Measurements from ENCODE around the gene DNAH6. TPM values are rescaled to one million over a fixed set of nuclear protein-coding genes. Genes with fewer than 3 reads are reported as not detected.

The DNAH6 gene
- total RNA-seq, 1 donor from 2014 or later = 1.1 TPM

GRCh38 chr2:84527137-84528129 lies 11.1 kb downstream of the DNAH6 start:
- TF ChIP-seq CTCF (IDR thresholded peaks at IDR 0.05) = no peak
- DNase-seq (no peak), ATAC-seq (no peak)
- H3K4me1 ChIP-seq = no peaks in the 10 kb centered on the region
- intact Hi-C loops (cut with DNase I) = no loop called here
- H3K9me3 ChIP-seq = no peaks in the 10 kb centered on the region
- H3K4me3 ChIP-seq = no peak overlapping the region
- no peaks in the 10 kb centered on the region for H3K36me3 ChIP-seq
- no peak overlapping the region for H3K27ac ChIP-seq
- H3K27me3 ChIP-seq = no peaks in the 10 kb centered on the region

- no peak for DNase-seq
- TF ChIP-seq CTCF (IDR thresholded peaks at IDR 0.05) = no peak
- no peak overlapping the region for H3K4me3 ChIP-seq
- H3K9me3 ChIP-seq = no peaks in the 10 kb centered on the region
- H3K27ac ChIP-seq = no peak overlapping the region
- intact Hi-C loops (cut with DNase I) = no loop called here
- H3K27me3 ChIP-seq = no peaks in the 10 kb centered on the region
- no peaks in the 10 kb centered on the region for H3K36me3 ChIP-seq
- no peak for ATAC-seq
- no peaks in the 10 kb centered on the region for H3K4me1 ChIP-seq
These were observed 16.0 kb downstream of the DNAH6 start for GRCh38 chr2:84532291-84532690.

GRCh38 chr2:84534225-84534624 lies 17.9 kb downstream of the DNAH6 start:
- no peak overlapping the region for H3K27ac ChIP-seq
- intact Hi-C loops (cut with DNase I) = no loop called here
- H3K36me3 ChIP-seq = no peaks in the 10 kb centered on the region
- ATAC-seq = no peak
- H3K9me3 ChIP-seq = no peaks in the 10 kb centered on the region
- H3K27me3 ChIP-seq = no peaks in the 10 kb centered on the region
- no peak for TF ChIP-seq CTCF (IDR thresholded peaks at IDR 0.05)
- no peaks in the 10 kb centered on the region for H3K4me1 ChIP-seq
- no peak for DNase-seq
- no peak overlapping the region for H3K4me3 ChIP-seq

GRCh38 chr2:84537251-84537650 lies 21.0 kb downstream of the DNAH6 start:
- ATAC-seq (no peak), DNase-seq (no peak)
- no peaks in the 10 kb centered on the region for H3K36me3 ChIP-seq
- no peaks in the 10 kb centered on the region for H3K27me3 ChIP-seq
- H3K4me3 ChIP-seq = no peak overlapping the region
- H3K27ac ChIP-seq = no peak overlapping the region
- no peaks in the 10 kb centered on the region for H3K4me1 ChIP-seq
- TF ChIP-seq CTCF (IDR thresholded peaks at IDR 0.05) = no peak
- intact Hi-C loops (cut with DNase I) = no loop called here
- no peaks in the 10 kb centered on the region for H3K9me3 ChIP-seq

- H3K4me3 ChIP-seq = no peak overlapping the region
- intact Hi-C loops (cut with DNase I) = no loop called here
- ATAC-seq = no peak
- no peaks in the 10 kb centered on the region for H3K36me3 ChIP-seq
- no peaks in the 10 kb centered on the region for H3K27me3 ChIP-seq
- H3K4me1 ChIP-seq = no peaks in the 10 kb centered on the region
- no peak overlapping the region for H3K27ac ChIP-seq
- no peak for DNase-seq
- TF ChIP-seq CTCF (IDR thresholded peaks at IDR 0.05) = no peak
- no peaks in the 10 kb centered on the region for H3K9me3 ChIP-seq
These were observed 23.4 kb downstream of the DNAH6 start for GRCh38 chr2:84539729-84540128.
